Stimulated activated CD4-positive, alpha-beta T cell treated with anti-CD3 and anti-CD28 coated beads, Interleukin-1b, Interleukin-23, amount 100 ng/mL, for 24 hours (primary cell): ENCODE results near the gene FOXP4.
A peak's percentile ranks its signal among the peaks of the same experiment; 100 is the strongest.

Experiments
- DNase-seq, 4 experiments: peaks; one replicate each; pipeline ENCODE4 v3.0.0-alpha.2; 2020; ENCODE audit warnings: low read depth in 4 of 4, low spot score in 1 of 4

Gene FOXP4

GRCh38 chr6:41545703-41546474 is at the start of gene FOXP4:
FOXP4 (plus strand) TSS chr6:41546381; CDS start chr6:41565761, 19,380 bp downstream.
- peak; percentile 42 to 79 (median 71) for DNase-seq

GRCh38 chr6:41497573-41497972 is 48.6 kb upstream of the FOXP4 start:
- no peak for DNase-seq

GRCh38 chr6:41497994-41498393 is 48.2 kb upstream of the FOXP4 start:
- DNase-seq: no peak

GRCh38 chr6:41498968-41499599 is 47.1 kb upstream of the FOXP4 start:
- no peak for DNase-seq

- DNase-seq: no peak
Observed at GRCh38 chr6:41500561-41500960, 45.6 kb upstream of the FOXP4 start.

DNA sequence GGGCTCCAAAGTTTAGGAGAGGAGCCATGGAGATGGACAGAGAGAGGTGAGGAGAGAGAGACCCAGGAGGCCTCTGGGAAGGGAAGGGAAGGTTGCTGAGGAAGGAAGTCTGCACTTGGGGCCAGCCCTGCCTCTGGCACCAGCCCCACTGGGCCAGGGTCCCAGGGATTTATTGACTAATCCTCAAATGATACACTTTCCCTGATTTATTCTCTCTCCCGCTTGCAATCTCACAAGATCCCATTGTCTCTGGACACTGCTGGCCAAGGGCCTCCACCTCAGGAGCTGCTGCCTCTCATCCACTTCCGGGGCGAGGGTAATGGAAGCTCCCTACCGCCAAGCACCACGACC is 43.6 kb upstream of the FOXP4 start:
- DNase-seq: no peak

- no peak for DNase-seq
Observed at GRCh38 chr6:41502917-41503671, 43.1 kb upstream of the FOXP4 start.

GRCh38 chr6:41503827-41504465 is 42.2 kb upstream of the FOXP4 start:
- peak in 1 of 4 experiments; percentile 8 for DNase-seq

- DNase-seq: no peak
Observed at GRCh38 chr6:41504466-41505121, 41.6 kb upstream of the FOXP4 start.

DNA sequence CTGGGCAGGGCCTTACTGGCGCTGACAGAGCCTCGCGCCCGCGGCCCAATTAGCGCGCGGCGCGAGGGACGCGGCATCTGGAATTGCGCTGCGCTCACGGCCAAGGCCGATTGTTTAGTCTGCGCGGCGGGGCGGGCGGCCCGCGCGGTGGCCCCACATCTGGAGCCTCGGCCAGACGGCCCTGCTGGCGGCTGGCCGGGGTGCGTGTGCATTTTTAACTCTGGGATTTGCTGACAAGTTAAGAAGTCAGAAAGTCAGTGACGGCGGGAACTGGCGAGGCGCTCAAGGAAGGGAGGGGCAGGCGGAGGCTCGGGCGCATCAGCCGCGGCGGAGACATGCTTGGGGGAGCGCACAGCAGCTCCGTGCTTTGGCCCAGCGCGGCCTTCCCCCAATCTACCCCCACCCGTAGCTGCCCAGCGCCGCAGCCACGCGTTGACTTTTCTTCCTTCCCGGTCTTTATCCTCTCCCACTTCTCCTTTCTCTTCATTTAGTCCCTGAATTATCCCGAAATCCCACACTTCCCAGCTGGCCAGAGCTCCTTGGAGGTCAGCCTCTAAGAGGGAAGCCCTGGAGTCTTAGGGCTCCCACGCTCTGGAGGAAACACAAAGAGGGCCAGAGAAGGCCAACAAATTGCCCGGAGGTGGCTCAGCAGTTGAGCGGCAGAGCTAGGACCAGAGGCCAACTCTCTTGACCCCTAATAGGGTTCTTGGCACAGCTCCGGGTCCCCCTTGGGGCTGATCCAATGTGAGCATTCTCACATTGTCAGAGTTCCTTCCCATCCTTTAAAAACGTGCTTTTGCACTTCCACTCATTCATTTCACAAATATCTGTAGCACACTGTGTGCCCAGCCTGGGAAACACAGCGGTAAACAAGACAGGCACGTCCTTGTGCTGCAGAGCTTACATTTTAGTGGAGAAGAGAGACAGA is 40.8 kb upstream of the FOXP4 start:
- DNase-seq: no peak

DNA sequence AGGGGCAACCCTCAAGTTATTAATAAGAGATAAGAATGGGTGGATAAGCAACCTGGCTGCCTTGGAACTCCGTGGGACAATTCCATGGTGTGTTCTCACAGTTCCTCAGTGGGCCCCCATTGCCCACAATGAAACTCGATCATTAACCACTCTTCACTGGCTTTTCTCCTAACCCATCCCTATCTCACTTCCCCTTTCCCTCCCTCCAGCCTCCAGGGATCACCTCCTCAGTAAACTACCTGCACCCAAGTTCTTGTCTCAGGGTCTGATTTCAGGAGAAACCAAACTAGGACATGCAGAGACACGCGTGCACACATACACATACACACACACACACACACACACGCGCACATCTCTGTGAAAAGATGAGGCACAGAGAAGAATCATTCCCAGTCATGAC is 37.7 kb upstream of the FOXP4 start:
- DNase-seq: no peak

DNA sequence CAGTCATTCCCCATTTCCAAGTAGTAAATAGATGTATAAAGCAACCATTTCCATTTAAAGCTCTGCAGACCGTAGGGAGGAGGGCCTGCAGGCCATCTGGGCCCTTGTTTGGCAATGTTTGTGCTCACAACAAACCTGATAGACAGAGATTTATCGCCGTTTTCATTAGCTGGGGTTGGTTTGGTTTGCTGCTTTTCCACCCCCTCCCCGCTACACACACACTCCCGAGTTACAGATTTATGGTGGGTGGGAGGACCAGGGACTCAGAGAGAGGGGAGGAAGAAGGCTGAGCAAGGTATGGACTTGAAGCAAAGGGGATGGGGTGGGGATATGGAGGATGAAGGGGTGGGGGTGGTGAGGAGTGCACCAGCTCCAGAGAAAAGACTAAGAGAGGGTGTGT is 36.6 kb upstream of the FOXP4 start:
- DNase-seq: no peak

- no peak for DNase-seq
Observed at GRCh38 chr6:41511443-41512060, 34.6 kb upstream of the FOXP4 start.

DNA sequence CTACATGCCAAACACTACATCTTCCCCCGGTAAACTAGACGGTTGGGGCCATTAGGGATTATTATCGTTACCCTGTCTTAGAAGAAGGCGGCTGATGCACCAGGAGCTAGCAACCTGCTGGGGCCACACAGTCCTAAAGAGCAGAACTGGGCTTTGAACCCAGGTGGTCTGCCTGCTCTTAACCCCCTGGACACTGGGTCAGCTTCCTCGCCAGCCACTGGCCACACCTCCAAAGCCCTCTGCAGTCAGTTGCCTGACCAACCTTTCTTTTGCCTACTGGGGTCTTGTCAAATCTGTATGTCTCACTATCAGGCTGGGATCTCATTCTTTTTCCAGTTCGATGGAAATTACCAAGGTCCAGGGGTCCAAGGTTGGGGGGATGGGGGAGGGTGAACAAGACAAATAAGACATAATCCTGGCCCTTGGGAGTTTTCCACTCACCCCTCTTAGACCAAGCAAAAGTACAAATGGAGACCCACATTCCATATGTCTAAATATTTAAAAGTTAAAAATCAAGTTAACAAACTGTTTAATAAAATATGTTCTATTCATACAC is 34.0 kb upstream of the FOXP4 start:
- DNase-seq: no peak

DNA sequence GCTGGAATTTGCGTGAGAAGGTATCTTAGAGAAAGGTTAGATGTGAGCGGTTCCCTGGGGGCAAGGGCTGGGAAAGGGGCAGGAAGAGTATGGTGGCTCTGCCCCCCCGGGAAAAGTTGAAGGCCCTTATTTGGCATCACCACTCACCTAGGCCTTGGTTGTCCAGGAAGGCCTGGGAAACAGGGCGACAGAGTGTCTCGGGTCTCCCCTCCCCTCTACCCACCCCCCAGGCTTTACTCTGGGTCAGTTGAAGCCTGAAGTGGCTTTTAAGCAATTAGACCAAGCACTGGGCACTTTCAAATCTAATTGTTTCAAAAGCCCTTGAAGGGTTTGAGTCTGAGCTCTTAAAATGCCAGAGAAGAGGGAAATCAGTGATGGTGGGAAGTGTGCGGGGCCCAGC is 30.2 kb upstream of the FOXP4 start:
- no peak for DNase-seq

DNA sequence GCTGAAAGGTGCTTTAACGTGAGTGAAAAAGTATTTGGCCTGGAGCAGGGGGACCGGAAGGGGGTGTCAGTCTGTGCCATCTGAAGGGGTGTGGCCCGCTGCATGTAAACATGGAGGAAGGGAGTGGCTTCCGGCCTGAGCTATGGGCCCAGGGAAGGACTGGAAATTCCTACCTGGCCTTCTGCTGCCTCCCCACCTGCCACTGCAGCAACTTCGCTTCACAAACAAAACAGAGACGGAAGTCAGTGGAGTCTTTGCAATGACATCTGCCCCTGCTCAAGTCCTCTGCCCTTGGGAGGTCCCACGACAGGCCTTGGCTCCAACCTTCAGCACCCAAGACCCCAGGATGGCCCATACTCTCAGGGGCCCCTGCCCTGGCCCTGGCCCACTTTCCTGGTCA is 28.1 kb upstream of the FOXP4 start:
- no peak for DNase-seq

DNA sequence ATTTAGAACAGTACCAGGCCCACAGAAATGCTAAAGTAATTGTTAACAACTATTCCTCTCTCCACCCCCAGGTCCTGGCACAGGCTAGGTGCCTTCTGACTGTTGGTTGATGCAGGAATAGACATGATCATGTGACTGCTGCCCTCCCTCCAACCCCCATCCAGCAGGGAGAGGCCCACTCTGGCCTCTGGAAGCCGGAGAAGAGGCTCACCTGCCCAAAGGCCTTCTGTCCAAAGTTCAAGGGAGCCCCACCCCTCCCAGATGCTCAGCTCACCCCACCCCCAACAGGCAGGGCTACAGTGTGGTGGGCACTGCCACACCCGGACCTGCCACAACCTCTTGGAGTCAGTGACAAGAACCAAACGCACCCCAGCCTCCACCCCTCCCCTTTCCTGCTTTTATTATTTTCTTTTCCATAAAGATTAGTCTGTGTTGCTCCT is 26.9 kb upstream of the FOXP4 start:
- no peak for DNase-seq

GRCh38 chr6:41519745-41520699 is 26.2 kb upstream of the FOXP4 start:
- no peak for DNase-seq
